HCT116 (cell line): ENCODE data around the gene COG1. TPM values are rescaled to one million over a fixed set of nuclear protein-coding genes. Genes with fewer than 3 reads are reported as not detected.
A peak's percentile ranks its signal among the peaks of the same experiment; 100 is the strongest.

Experiments used
- ATAC-seq: fragments of 200-7000 bp; cut with Tn5 transposase; 2 replicates; pipeline ENCODE4 v1.9.1; 2020; ENCODE audit warnings: mild to moderate bottlenecking, moderate library complexity
- BruUV-seq: library from RNA; stranded (reverse); fragments of 400-500 nt; replicated peaks from 2 replicates; lab custom pipeline; 2021; lab: Mats Ljungman, UMichigan
- CTCF ChIA-PET: fragments of 300-600 bp; sonication (Branson Sonifier 250); formaldehyde crosslinking; loops from one replicate; lab custom pipeline; 2021; ENCODE audit warnings: antibody characterized with exemption; lab: Charles Lee
- POLR2A ChIA-PET: fragments of 300-600, 350-600 bp; sonication (Branson Sonifier 250); formaldehyde crosslinking; loops from one replicate; lab custom pipeline; 2021; ENCODE audit warnings: antibody characterized with exemption; lab: Charles Lee
- RAD21 ChIA-PET, 2 experiments: fragments of 300-600 bp; sonication (Branson Sonifier 250); formaldehyde crosslinking; loops; one replicate each; lab custom pipeline; 2023; ENCODE audit warnings: low total read pairs in 2 of 2; ENCODE audit not compliant: uncharacterized antibody in 2 of 2, unreplicated experiment in 2 of 2, low non-redundant PET in 1 of 2; lab: Charles Lee
- DNase-seq: peaks from one replicate; pipeline ENCODE4 v3.0.0-alpha.2; 2010; ENCODE audit warnings: low read depth, low spot score
- H2AFZ ChIP-seq: fragments of 200-600 bp; shearing (Covaris generic), sonication (generic); 2 replicates; pipeline ENCODE4 v1.6.1; 2017; ENCODE audit warnings: low read depth, mixed run types, mixed read lengths, antibody characterized with exemption, low read length; ENCODE audit not compliant: poor library complexity, severe bottlenecking
- H3K27ac ChIP-seq: 2 replicates; pipeline ENCODE4 v1.5.1; 2012; ENCODE audit warnings: low read depth, low read length
- H3K27me3 ChIP-seq: fragments of 200-600 bp; sonication (generic); 2 replicates; pipeline ENCODE4 v1.6.1; 2016; ENCODE audit warnings: mixed run types, low read length, mixed read lengths; ENCODE audit not compliant: insufficient read depth
- H3K36me3 ChIP-seq, 2 experiments: fragments of 200-500 bp in 1 of 2; fragments of 200-600 bp in 1 of 2; sonication (Bioruptor generic) in 1 of 2; sonication (generic) in 1 of 2; 2 replicates each; pipeline versions ENCODE4 v1.5.1 to v1.6.1; 2014 to 2016; ENCODE audit warnings: low read length in 2 of 2, inconsistent platforms in 1 of 2, mixed read lengths in 1 of 2, mixed run types in 1 of 2; ENCODE audit not compliant: insufficient read depth in 2 of 2, control insufficient read depth in 1 of 2
- H3K4me1 ChIP-seq, 2 experiments: fragments of 200-600 bp in 1 of 2; sonication (generic) in 1 of 2; 2 replicates each; pipeline versions ENCODE4 v1.5.1 to v1.6.1; 2012 to 2017; ENCODE audit warnings: low read length in 2 of 2, inconsistent platforms in 1 of 2, mild to moderate bottlenecking in 1 of 2, mixed read lengths in 1 of 2, mixed run types in 1 of 2, moderate library complexity in 1 of 2; ENCODE audit not compliant: insufficient read depth in 2 of 2, control insufficient read depth in 1 of 2
- H3K4me2 ChIP-seq: fragments of 200-600 bp; sonication (generic); 2 replicates; pipeline ENCODE4 v1.6.1; 2017; ENCODE audit warnings: mixed run types, low read length, mixed read lengths
- H3K4me3 ChIP-seq, 2 experiments: fragments of 200-600 bp in 1 of 2; sonication (generic) in 1 of 2; replicated peaks in 1 of 2; 2 replicates each; pipeline ENCODE4 v1.5.1; 2011 to 2016; ENCODE audit warnings: low read length in 2 of 2, control low read depth in 1 of 2, low read depth in 1 of 2, mild to moderate bottlenecking in 1 of 2, mixed read lengths in 1 of 2, mixed run types in 1 of 2
- H3K79me2 ChIP-seq: fragments of 200-600 bp; sonication (generic); 2 replicates; pipeline ENCODE4 v1.6.1; 2017; ENCODE audit warnings: mild to moderate bottlenecking, mixed run types, low read length, moderate library complexity, mixed read lengths; ENCODE audit not compliant: insufficient read depth
- H3K9ac ChIP-seq: fragments of 200-600 bp; sonication (generic); 2 replicates; pipeline ENCODE4 v1.6.1; 2016; ENCODE audit warnings: low read length, mixed read lengths
- H3K9me2 ChIP-seq: fragments of 200-600 bp; sonication (generic), shearing (Covaris generic); 2 replicates; pipeline ENCODE4 v1.6.1; 2017; ENCODE audit warnings: mixed run types, mild to moderate bottlenecking, moderate library complexity; ENCODE audit not compliant: insufficient read depth
- H3K9me3 ChIP-seq, 2 experiments: fragments of 200-500 bp in 1 of 2; fragments of 200-600 bp in 1 of 2; sonication (Bioruptor generic) in 1 of 2; sonication (generic) in 1 of 2; 2 replicates each; pipeline ENCODE4 v1.6.1; 2014 to 2017; ENCODE audit warnings: low read length in 2 of 2, mixed read lengths in 2 of 2, inconsistent platforms in 1 of 2, low read depth in 1 of 2, mild to moderate bottlenecking in 1 of 2, mixed run types in 1 of 2, moderate library complexity in 1 of 2; ENCODE audit not compliant: control insufficient read depth in 1 of 2, insufficient read depth in 1 of 2
- H4K20me1 ChIP-seq: fragments of 200-600 bp; sonication (generic), shearing (Covaris generic); 2 replicates; pipeline ENCODE4 v1.6.1; 2017; ENCODE audit warnings: mixed run types, mild to moderate bottlenecking, moderate library complexity; ENCODE audit not compliant: insufficient read depth
- ATF3 ChIP-seq: IDR thresholded peaks from 2 replicates; pipeline ENCODE4 v1.6.1; 2012
- CBX3 ChIP-seq: IDR thresholded peaks from 2 replicates; pipeline ENCODE4 v1.6.1; 2012; ENCODE audit warnings: low read depth
- ELF1 ChIP-seq: IDR thresholded peaks from 2 replicates; pipeline ENCODE4 v1.6.1; 2012; ENCODE audit warnings: low read depth, borderline replicate concordance
- EZH2 ChIP-seq: fragments of 200-600 bp; sonication (generic); IDR thresholded peaks from 2 replicates; pipeline ENCODE4 v1.6.1; 2017; ENCODE audit warnings: antibody characterized with exemption, mixed run types
- POLR2A ChIP-seq: IDR thresholded peaks from 2 replicates; pipeline ENCODE4 v1.7.0; 2011; ENCODE audit warnings: borderline replicate concordance; ENCODE audit not compliant: insufficient read depth, insufficient read length; ENCODE audit errors: extremely low read depth
- POLR2AphosphoS5 ChIP-seq: IDR thresholded peaks from 2 replicates; pipeline ENCODE4 v1.6.1; 2011; ENCODE audit warnings: mild to moderate bottlenecking, low read depth, low read length, moderate library complexity
- SP1 ChIP-seq: IDR thresholded peaks from 2 replicates; pipeline ENCODE4 v1.6.1; 2012; ENCODE audit warnings: low read depth
- SRF ChIP-seq: IDR thresholded peaks from 2 replicates; pipeline ENCODE4 v1.6.1; 2012; ENCODE audit warnings: low read depth
- TCF7L2 ChIP-seq: IDR thresholded peaks from 2 replicates; pipeline ENCODE4 v1.7.0; 2011; ENCODE audit warnings: borderline replicate concordance, inconsistent platforms; ENCODE audit not compliant: insufficient read depth, insufficient read length; ENCODE audit errors: extremely low read depth
- intact Hi-C: fragments of 100-400 bp; cut with micrococcal nuclease; formaldehyde crosslinking; loops from 2 replicates; pipeline ENCODE4 v1.10.0; 2022
- total RNA-seq: library from RNA; stranded (reverse); gene quantifications from one replicate; pipeline ENCODE4 v1.2.1, GENCODE V29; 2021; ENCODE audit not compliant: unreplicated experiment
- TF ChIP-seq, protein P1 (sequence below), 3 experiments: fragments of 200-600 bp in 1 of 3; sonication (generic) in 1 of 3; IDR thresholded peaks in 2 of 3; conservative IDR thresholded peaks in 1 of 3; 2 replicates each; pipeline ENCODE4 v1.5.1; 2012 to 2017; ENCODE audit warnings: low read depth in 2 of 3, low read length in 2 of 3, antibody characterized with exemption in 1 of 3, borderline replicate concordance in 1 of 3, control low read depth in 1 of 3, mild to moderate bottlenecking in 1 of 3, mixed read lengths in 1 of 3, mixed run types in 1 of 3, moderate library complexity in 1 of 3; ENCODE audit not compliant: insufficient read depth in 1 of 3
- TF ChIP-seq, protein P2 (sequence below): IDR thresholded peaks from 2 replicates; pipeline ENCODE4 v1.6.1; 2011; ENCODE audit warnings: mild to moderate bottlenecking, low read length, moderate library complexity; ENCODE audit not compliant: insufficient replicate concordance; ENCODE audit errors: extremely low read depth

COG1 gene
- total RNA-seq, 1 experiment from 2014 or later, result 44.6 TPM

GRCh38 chr17:73215447-73215846 lies 22.6 kb downstream of the COG1 start:
- POLR2A ChIA-PET, result interaction anchor here (0.6 kb wide), 1 partner anchor 23 kb away, joined by 3 read pairs; no protein-coding TSS in a partner anchor
- intact Hi-C loops, result no loop called here
- DNase-seq (no peak), ATAC-seq (peak; percentile 92)
- Histone ChIP-seq H3K79me2 (peaks cover 60% of the 10 kb centered on the region), H3K27me3 (no peaks in the 10 kb centered on the region), H4K20me1 (no peaks in the 10 kb centered on the region; the same call in 1 of the 2 replicates), H3K4me3 (no peak overlapping the region), H3K4me1 (no peaks in the 10 kb centered on the region), H3K36me3 (0 out of 4 replicates have a peak, but pooled peaks cover 2 to 7% of the 10 kb centered on the region in 2 experiments), H3K9me3 (no peaks in the 10 kb centered on the region), H3K9me2 (no peaks in the 10 kb centered on the region), H3K4me2 (no peak overlapping the region), H2AFZ (no peak overlapping the region), H3K27ac (no peak overlapping the region), H3K9ac (no peak overlapping the region)
- TF ChIP-seq, protein P1, sequence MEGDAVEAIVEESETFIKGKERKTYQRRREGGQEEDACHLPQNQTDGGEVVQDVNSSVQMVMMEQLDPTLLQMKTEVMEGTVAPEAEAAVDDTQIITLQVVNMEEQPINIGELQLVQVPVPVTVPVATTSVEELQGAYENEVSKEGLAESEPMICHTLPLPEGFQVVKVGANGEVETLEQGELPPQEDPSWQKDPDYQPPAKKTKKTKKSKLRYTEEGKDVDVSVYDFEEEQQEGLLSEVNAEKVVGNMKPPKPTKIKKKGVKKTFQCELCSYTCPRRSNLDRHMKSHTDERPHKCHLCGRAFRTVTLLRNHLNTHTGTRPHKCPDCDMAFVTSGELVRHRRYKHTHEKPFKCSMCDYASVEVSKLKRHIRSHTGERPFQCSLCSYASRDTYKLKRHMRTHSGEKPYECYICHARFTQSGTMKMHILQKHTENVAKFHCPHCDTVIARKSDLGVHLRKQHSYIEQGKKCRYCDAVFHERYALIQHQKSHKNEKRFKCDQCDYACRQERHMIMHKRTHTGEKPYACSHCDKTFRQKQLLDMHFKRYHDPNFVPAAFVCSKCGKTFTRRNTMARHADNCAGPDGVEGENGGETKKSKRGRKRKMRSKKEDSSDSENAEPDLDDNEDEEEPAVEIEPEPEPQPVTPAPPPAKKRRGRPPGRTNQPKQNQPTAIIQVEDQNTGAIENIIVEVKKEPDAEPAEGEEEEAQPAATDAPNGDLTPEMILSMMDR (IDR thresholded peaks at IDR 0.05 in 2 of 3, conservative IDR thresholded peaks at IDR 0.05 in 1 of 3; ENCODE audit: borderline replicate concordance in 1 of 3, insufficient read depth in 1 of 3, low read depth in 2 of 3, low read length in 2 of 3), result peak in 2 of 3 experiments; percentile 68 to 69; a peak in 4 of 6 replicates
- TF ChIP-seq EZH2, result no peak
- CTCF ChIA-PET, result interaction anchor here (0.7 to 1.6 kb wide), 3 partner anchors 13 to 488 kb away, joined by 3 to 7 read pairs (median 3); no protein-coding TSS in a partner anchor
- RAD21 ChIA-PET, result no interaction called here
- no TSS peak for BruUV-seq

- CTCF ChIA-PET, result interaction anchor here (1.7 kb wide), 1 partner anchor 12 kb away, joined by 3 read pairs; no protein-coding TSS in a partner anchor
- RAD21 ChIA-PET, result no interaction called here
- TF ChIP-seq, protein P2, sequence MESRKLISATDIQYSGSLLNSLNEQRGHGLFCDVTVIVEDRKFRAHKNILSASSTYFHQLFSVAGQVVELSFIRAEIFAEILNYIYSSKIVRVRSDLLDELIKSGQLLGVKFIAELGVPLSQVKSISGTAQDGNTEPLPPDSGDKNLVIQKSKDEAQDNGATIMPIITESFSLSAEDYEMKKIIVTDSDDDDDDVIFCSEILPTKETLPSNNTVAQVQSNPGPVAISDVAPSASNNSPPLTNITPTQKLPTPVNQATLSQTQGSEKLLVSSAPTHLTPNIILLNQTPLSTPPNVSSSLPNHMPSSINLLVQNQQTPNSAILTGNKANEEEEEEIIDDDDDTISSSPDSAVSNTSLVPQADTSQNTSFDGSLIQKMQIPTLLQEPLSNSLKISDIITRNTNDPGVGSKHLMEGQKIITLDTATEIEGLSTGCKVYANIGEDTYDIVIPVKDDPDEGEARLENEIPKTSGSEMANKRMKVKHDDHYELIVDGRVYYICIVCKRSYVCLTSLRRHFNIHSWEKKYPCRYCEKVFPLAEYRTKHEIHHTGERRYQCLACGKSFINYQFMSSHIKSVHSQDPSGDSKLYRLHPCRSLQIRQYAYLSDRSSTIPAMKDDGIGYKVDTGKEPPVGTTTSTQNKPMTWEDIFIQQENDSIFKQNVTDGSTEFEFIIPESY, result no peak
- no peak for TF ChIP-seq ATF3
- no peak for TF ChIP-seq POLR2AphosphoS5
- TF ChIP-seq SRF, result no peak
- TF ChIP-seq, protein P1 (IDR thresholded peaks at IDR 0.05 in 2 of 3, conservative IDR thresholded peaks at IDR 0.05 in 1 of 3; ENCODE audit: borderline replicate concordance in 1 of 3, insufficient read depth in 1 of 3, low read depth in 2 of 3, low read length in 2 of 3), result no peak
- no peak for TF ChIP-seq SP1
- TF ChIP-seq ELF1, result no peak
- TF ChIP-seq CBX3, result no peak
- TF ChIP-seq TCF7L2, result no peak
- TF ChIP-seq POLR2A, result no peak
These were observed 30.9 kb downstream of the COG1 start for GRCh38 chr17:73223626-73224230.

More at GRCh38 chr17:73223626-73224230, 30.9 kb downstream of the COG1 start:
- H3K9ac ChIP-seq, result no peak overlapping the region
- H3K27me3 ChIP-seq, result no peaks in the 10 kb centered on the region
- peaks cover 82% of the 10 kb centered on the region for H3K79me2 ChIP-seq
- peaks cover 5 to 16% of the 10 kb centered on the region in 2 experiments for H3K4me1 ChIP-seq
- no peak overlapping the region for H3K4me2 ChIP-seq
- no TSS peak for BruUV-seq
- H3K27ac ChIP-seq, result no peak overlapping the region
- H3K9me3 ChIP-seq, result no peaks in the 10 kb centered on the region
- no peak overlapping the region for H3K4me3 ChIP-seq
- DNase-seq (no peak), ATAC-seq (no peak)
- H4K20me1 ChIP-seq, result peaks cover 6% of the 10 kb centered on the region; the same call in 1 of the 2 replicates
- H3K9me2 ChIP-seq, result no peaks in the 10 kb centered on the region
- intact Hi-C loops, result no loop called here
- no peak overlapping the region for H2AFZ ChIP-seq
- peaks cover 0 to 12% of the 10 kb centered on the region in 2 experiments; a peak in 2 of 4 replicates for H3K36me3 ChIP-seq
- POLR2A ChIA-PET, result no interaction called here
